NCI-H1092 treated with DMSO at 0.1 percent for 48 hours (cell line): ENCODE data around the gene CAMSAP2.

Experiments used
- DNase-seq: peaks from one replicate; lab custom pipeline; 2025; lab: John Stamatoyannopoulos, UW

The CAMSAP2 gene

GRCh38 chr1:200849430-200849829, 110.7 kb downstream of the CAMSAP2 start:
- DNase-seq = no peak

GRCh38 chr1:200850554-200850953, 111.9 kb downstream of the CAMSAP2 start:
- DNase-seq = no peak

- DNase-seq = no peak
These were observed 118.1 kb downstream of the CAMSAP2 start for GRCh38 chr1:200856716-200857357.

- no peak for DNase-seq
These were observed 119.1 kb downstream of the CAMSAP2 start for GRCh38 chr1:200857804-200858203.

- no peak for DNase-seq
These were observed 123.4 kb downstream of the CAMSAP2 start for GRCh38 chr1:200861937-200862647.

- DNase-seq = no peak
These were observed 124.2 kb downstream of the CAMSAP2 start for GRCh38 chr1:200862713-200863415.

- DNase-seq = no peak
These were observed 127.4 kb downstream of the CAMSAP2 start for GRCh38 chr1:200866116-200866515.

- no peak for DNase-seq
These were observed 127.8 kb downstream of the CAMSAP2 start for GRCh38 chr1:200866521-200866920.

GRCh38 chr1:200867018-200867811, 128.5 kb downstream of the CAMSAP2 start:
- DNase-seq = no peak

- DNase-seq = no peak
These were observed 130.7 kb downstream of the CAMSAP2 start for GRCh38 chr1:200869376-200869752.

GRCh38 chr1:200869753-200870391, 131.2 kb downstream of the CAMSAP2 start:
- no peak for DNase-seq

GRCh38 chr1:200872446-200873115, 133.9 kb downstream of the CAMSAP2 start, which contains the start of gene GPR25:
GPR25 (plus strand) TSS chr1:200872981; CDS start chr1:200873038, 57 bp downstream.
- no peak for DNase-seq

GRCh38 chr1:200873116-200873670, 134.5 kb downstream of the CAMSAP2 start:
- DNase-seq = peak; percentile 22

- peak; percentile 22 for DNase-seq
These were observed 135.1 kb downstream of the CAMSAP2 start for GRCh38 chr1:200873671-200874397.

GRCh38 chr1:200874694-200875093, 136.0 kb downstream of the CAMSAP2 start:
- no peak for DNase-seq

- DNase-seq = no peak
These were observed 136.7 kb downstream of the CAMSAP2 start for GRCh38 chr1:200875416-200875815.

- DNase-seq = no peak
These were observed 138.3 kb downstream of the CAMSAP2 start for GRCh38 chr1:200877010-200877409.

- DNase-seq = no peak
These were observed 139.3 kb downstream of the CAMSAP2 start for GRCh38 chr1:200877839-200878551.

- DNase-seq = no peak
These were observed 141.5 kb downstream of the CAMSAP2 start for GRCh38 chr1:200880212-200880611.
